Keratinocyte (primary cell): ENCODE results near the gene DPH5. TPM values are rescaled to one million over a fixed set of nuclear protein-coding genes. Genes with fewer than 3 reads are reported as not detected.

ENCODE experiments used
- DNase-seq: peaks from one replicate; pipeline ENCODE4 v3.0.0-alpha.2; 2011; ENCODE audit warnings: low read depth, missing footprints, low spot score
- FAIRE-seq: peaks from 2 replicates; lab custom pipeline; 2011; peaks lifted over from hg19 to GRCh38; lab: Jason Lieb, UNC
- H2AFZ ChIP-seq: 2 replicates; pipeline ENCODE4 v1.6.0; 2012; ENCODE audit warnings: low read length, control low read depth, inconsistent platforms; ENCODE audit not compliant: control insufficient read depth
- H3K27ac ChIP-seq: 2 replicates; pipeline ENCODE4 v1.5.1; 2011; ENCODE audit warnings: low read length; ENCODE audit not compliant: control insufficient read depth, insufficient read depth
- H3K27me3 ChIP-seq: 3 replicates; pipeline ENCODE4 v1.6.0; 2011; ENCODE audit warnings: low read length; ENCODE audit not compliant: control insufficient read depth, insufficient read depth; ENCODE audit errors: extremely low read depth
- H3K36me3 ChIP-seq, 2 experiments: 2 replicates in 1 of 2; 3 replicates in 1 of 2; pipeline ENCODE4 v1.5.1; 2011; ENCODE audit warnings: low read length in 2 of 2, mild to moderate bottlenecking in 1 of 2; ENCODE audit not compliant: control insufficient read depth in 2 of 2, insufficient read depth in 2 of 2; ENCODE audit errors: extremely low read depth in 1 of 2
- H3K4me1 ChIP-seq: 3 replicates; pipeline ENCODE4 v1.5.1; 2011; ENCODE audit warnings: low read length; ENCODE audit not compliant: control insufficient read depth, insufficient read depth; ENCODE audit errors: extremely low read depth
- H3K4me2 ChIP-seq: 3 replicates; pipeline ENCODE4 v1.6.0; 2011; ENCODE audit warnings: low read depth, low read length; ENCODE audit not compliant: control insufficient read depth, insufficient read depth; ENCODE audit errors: extremely low read depth
- H3K4me3 ChIP-seq, 3 experiments: fragments of 200-600 bp in 1 of 3; sonication (generic) in 1 of 3; 2 replicates in 2 of 3; 3 replicates in 1 of 3; pipeline ENCODE4 v1.5.1; 2011 to 2016; ENCODE audit warnings: low read length in 3 of 3, mild to moderate bottlenecking in 3 of 3, control low read depth in 2 of 3, inconsistent platforms in 1 of 3, low read depth in 1 of 3, mixed read lengths in 1 of 3, mixed run types in 1 of 3, moderate library complexity in 1 of 3; ENCODE audit not compliant: control insufficient read depth in 2 of 3, insufficient read depth in 2 of 3; ENCODE audit errors: extremely low read depth in 1 of 3
- H3K79me2 ChIP-seq: 2 replicates; pipeline ENCODE4 v1.6.0; 2012; ENCODE audit warnings: low read length; ENCODE audit not compliant: control insufficient read depth, insufficient read depth
- H3K9ac ChIP-seq: 3 replicates; pipeline ENCODE4 v1.6.0; 2011; ENCODE audit warnings: low read length; ENCODE audit not compliant: control insufficient read depth, insufficient read depth; ENCODE audit errors: extremely low read depth
- H3K9me1 ChIP-seq: 3 replicates; pipeline ENCODE4 v1.6.0; 2011; ENCODE audit warnings: low read length; ENCODE audit not compliant: control insufficient read depth, insufficient read depth; ENCODE audit errors: extremely low read depth
- H3K9me3 ChIP-seq: 2 replicates; pipeline ENCODE4 v1.5.1; 2012; ENCODE audit warnings: low read depth, low read length; ENCODE audit not compliant: control insufficient read depth
- H4K20me1 ChIP-seq: 3 replicates; pipeline ENCODE4 v1.6.0; 2011; ENCODE audit warnings: low read length; ENCODE audit not compliant: control insufficient read depth, insufficient read depth; ENCODE audit errors: extremely low read depth
- CTCF ChIP-seq, 3 experiments: IDR thresholded peaks in 1 of 3; conservative IDR thresholded peaks in 1 of 3; optimal IDR thresholded peaks in 1 of 3; 2 replicates in 2 of 3; 3 replicates in 1 of 3; pipeline versions ENCODE3 to v1.5.1; 2011; ENCODE audit warnings: low read length in 3 of 3, mild to moderate bottlenecking in 3 of 3, moderate library complexity in 2 of 3, control low read depth in 1 of 3, inconsistent platforms in 1 of 3; ENCODE audit not compliant: insufficient read depth in 2 of 3; ENCODE audit errors: extremely low read depth in 1 of 3
- EZH2 ChIP-seq: IDR thresholded peaks from one replicate; pipeline ENCODE4 v1.6.1; 2012; ENCODE audit warnings: inconsistent platforms, mild to moderate bottlenecking, low read length, moderate library complexity
- dilution Hi-C: fragments of 300-500 bp; cut with MboI; formaldehyde crosslinking; loops from one replicate; pipeline ENCODE4 v1.7.0; 2020; ENCODE audit warnings: low sequenced_read_pairs; ENCODE audit not compliant: extremely low pct_ligation_motif_present
- polyA minus RNA-seq, 3 experiments: library from RNA; depleted of rRNA, polyadenylated mRNA; stranded (reverse); fragments of >200 nt; gene quantifications; 1 replicate in 1 of 3; 2 replicates in 1 of 3; 3 replicates in 1 of 3; pipeline ENCODE4 v1.2.3, GENCODE V29; 2011
- polyA plus RNA-seq, 5 experiments: library from polyadenylated mRNA; depleted of rRNA in 3 of 5; stranded (reverse) in 3 of 5; stranded (forward) in 1 of 5; unstranded in 1 of 5; fragments of >200 nt; gene quantifications; 1 replicate in 1 of 5; 2 replicates in 3 of 5; 3 replicates in 1 of 5; pipeline versions ENCODE4 v1.2.1 to v1.2.3, GENCODE V29; 2011 to 2012; ENCODE audit warnings: missing spikeins in 2 of 5, low read depth in 1 of 5, low replicate concordance in 1 of 5

DPH5 gene, protein sequence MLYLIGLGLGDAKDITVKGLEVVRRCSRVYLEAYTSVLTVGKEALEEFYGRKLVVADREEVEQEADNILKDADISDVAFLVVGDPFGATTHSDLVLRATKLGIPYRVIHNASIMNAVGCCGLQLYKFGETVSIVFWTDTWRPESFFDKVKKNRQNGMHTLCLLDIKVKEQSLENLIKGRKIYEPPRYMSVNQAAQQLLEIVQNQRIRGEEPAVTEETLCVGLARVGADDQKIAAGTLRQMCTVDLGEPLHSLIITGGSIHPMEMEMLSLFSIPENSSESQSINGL
- polyA plus RNA-seq = 45.1 to 98.0 TPM (median 67.2 TPM) in 3 replicates
- 43.0 TPM for polyA plus RNA-seq (2011; ENCODE audit: low read depth)
- 50.9 and 90.1 TPM in 2 replicates for polyA plus RNA-seq (2011; cell fraction: cytosol; rRNA removed)
- polyA plus RNA-seq (2011; cell fraction: nucleus; rRNA removed) = 51.1 and 54.9 TPM in 2 replicates
- polyA plus RNA-seq (2012; ENCODE audit: low replicate concordance) = 29.5 and 32.1 TPM in 2 replicates
- 6.5 to 31.0 TPM (median 16.5 TPM) in 3 replicates for polyA minus RNA-seq
- polyA minus RNA-seq (2011; cell fraction: cytosol; rRNA and poly(A)+ RNA removed) = 13.2 TPM
- 9.0 and 21.9 TPM in 2 replicates for polyA minus RNA-seq (2011; cell fraction: nucleus; rRNA and poly(A)+ RNA removed)

DNA sequence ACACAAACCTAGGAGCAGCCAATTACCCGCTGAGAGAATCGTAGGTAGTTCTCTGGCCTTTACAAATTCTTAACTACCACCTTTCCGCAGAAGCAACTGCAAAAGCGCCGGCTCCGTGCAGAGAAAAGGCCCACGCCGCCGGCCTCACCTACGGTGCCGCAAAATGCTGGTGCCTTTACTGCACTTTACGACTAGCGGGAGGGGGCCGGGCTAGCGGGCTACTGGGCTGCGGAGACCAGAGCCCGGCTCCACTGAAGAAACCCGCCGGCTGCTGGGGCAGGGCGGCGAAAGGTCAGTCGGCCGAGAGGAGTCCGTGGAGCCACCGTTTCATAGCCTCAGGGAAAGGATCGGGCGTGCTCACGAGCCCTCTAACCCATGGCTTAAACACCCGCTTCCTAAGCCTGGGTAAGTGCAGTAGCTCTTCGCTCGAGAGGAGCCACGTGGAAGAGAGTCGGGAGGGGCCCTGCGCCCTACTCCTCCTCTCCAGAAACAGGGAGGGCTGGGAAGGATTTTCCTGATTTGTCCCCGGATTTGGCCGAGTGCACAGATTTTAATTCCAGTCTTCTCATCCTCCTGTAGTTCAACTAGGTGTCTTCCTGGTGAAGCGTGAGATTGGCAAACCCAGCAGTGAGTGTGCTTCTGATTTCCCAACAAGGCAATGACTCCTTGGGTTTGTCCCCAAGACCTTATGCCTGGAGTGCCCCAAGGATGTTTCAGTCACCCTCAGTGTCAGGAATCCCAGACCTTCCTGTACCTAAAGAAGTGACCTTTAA is at the start of gene DPH5:
Gene DPH5 (minus strand): TSS at position 128 of the 773 bp plus-strand sequence. CDS start 341 bp downstream, outside the sequence.
- Histone ChIP-seq H3K79me2 (peaks cover 55% of the 10 kb centered on the region), H3K27me3 (no peaks in the 10 kb centered on the region), H3K36me3 (peaks cover 2 to 5% of the 10 kb centered on the region in 2 experiments), H2AFZ (peak within 1 kb of the TSS; percentile 95), H3K4me1 (peaks cover 12% of the 10 kb centered on the region), H4K20me1 (no peaks in the 10 kb centered on the region), H3K9me1 (no peaks in the 10 kb centered on the region), H3K9me3 (no peaks in the 10 kb centered on the region), H3K27ac (peak within 1 kb of the TSS; percentile 86), H3K9ac (peak within 1 kb of the TSS; percentile 94), H3K4me2 (peak within 1 kb of the TSS; percentile 93), H3K4me3 (peak within 1 kb of the TSS; percentile 62 to 95 (median 93))
- TF ChIP-seq EZH2 (no peak), CTCF (optimal IDR thresholded peaks at IDR 0.05 in 1 of 3, IDR thresholded peaks at IDR 0.05 in 1 of 3, conservative IDR thresholded peaks at IDR 0.05 in 1 of 3; ENCODE audit: extremely low read depth in 1 of 3, insufficient read depth in 2 of 3, low read length in 3 of 3) (no peak)
- dilution Hi-C loops = no loop called here
- FAIRE-seq (peak; percentile 43), DNase-seq (no peak)

DNA sequence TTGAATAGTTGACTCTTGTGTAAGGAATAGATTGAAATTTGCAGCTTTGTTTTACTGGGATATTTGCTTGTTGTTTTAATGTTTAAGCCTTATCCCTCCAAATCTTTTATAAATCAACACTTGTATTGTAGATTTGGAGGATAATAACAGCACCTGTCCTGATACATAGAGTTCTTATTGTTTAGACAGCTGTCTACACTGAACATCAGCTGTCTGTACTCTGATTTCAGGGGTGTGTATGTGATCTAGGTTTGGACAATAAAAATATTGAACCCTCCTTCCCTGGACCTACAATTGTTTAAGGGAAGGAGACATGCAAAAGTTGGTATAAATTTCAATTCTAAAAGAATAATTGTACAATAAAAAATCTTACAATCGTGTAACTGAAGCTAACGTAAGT is 48.3 kb upstream of the DPH5 start:
- Histone ChIP-seq H3K27ac (no peak overlapping the region), H3K4me3 (no peak overlapping the region), H3K4me2 (no peak overlapping the region), H3K9ac (no peak overlapping the region), H3K4me1 (peaks cover 2% of the 10 kb centered on the region), H2AFZ (no peak overlapping the region), H3K9me3 (no peaks in the 10 kb centered on the region), H3K79me2 (no peaks in the 10 kb centered on the region), H4K20me1 (no peaks in the 10 kb centered on the region), H3K27me3 (no peaks in the 10 kb centered on the region), H3K36me3 (no peaks in the 10 kb centered on the region), H3K9me1 (no peaks in the 10 kb centered on the region)
- DNase-seq (no peak), FAIRE-seq (no peak)
- TF ChIP-seq CTCF (optimal IDR thresholded peaks at IDR 0.05 in 1 of 3, IDR thresholded peaks at IDR 0.05 in 1 of 3, conservative IDR thresholded peaks at IDR 0.05 in 1 of 3; ENCODE audit: extremely low read depth in 1 of 3, insufficient read depth in 2 of 3, low read length in 3 of 3) = no peak
- no peak for TF ChIP-seq EZH2
- dilution Hi-C loops = no loop called here
